GM06990 (cell line): ENCODE results near the gene C16orf95.
"Not testable (repeated sequence)": the region's sequence is repeated elsewhere in the genome, so short reads cannot be mapped to it uniquely, and the experiment has no call there.

Source experiments
- DNase-seq: peaks from one replicate; pipeline ENCODE4 v3.0.0-alpha.2; 2011; ENCODE audit not compliant: insufficient read length; ENCODE audit errors: extremely low read depth
- H3K27me3 ChIP-seq: replicated peaks from 2 replicates; pipeline ENCODE4 v1.6.0; 2011; ENCODE audit warnings: low read length; ENCODE audit not compliant: control insufficient read depth, insufficient read depth
- H3K36me3 ChIP-seq: 2 replicates; pipeline ENCODE4 v1.5.1; 2011; ENCODE audit warnings: low read length; ENCODE audit not compliant: control insufficient read depth, insufficient read depth
- H3K4me3 ChIP-seq: replicated peaks from 2 replicates; pipeline ENCODE4 v1.5.1; 2011; ENCODE audit warnings: low read depth, mild to moderate bottlenecking, control low read depth, low read length
- CTCF ChIP-seq: IDR thresholded peaks from 2 replicates; pipeline ENCODE4 v1.5.1; 2011; ENCODE audit warnings: low read length, control low read depth, mild to moderate bottlenecking, inconsistent platforms; ENCODE audit not compliant: insufficient read depth, poor library complexity, severe bottlenecking

Gene C16orf95

GRCh38 chr16:87344165-87344930 lies 27.2 kb upstream of the C16orf95 start:
- peaks cover 20% of the 10 kb centered on the region for H3K36me3 ChIP-seq
- no peak overlapping the region for H3K4me3 ChIP-seq
- no peak for DNase-seq
- H3K27me3 ChIP-seq = no peaks in the 10 kb centered on the region
- TF ChIP-seq CTCF = no peak

- TF ChIP-seq CTCF = no peak
- peaks cover 23% of the 10 kb centered on the region for H3K36me3 ChIP-seq
- DNase-seq = no peak
- H3K27me3 ChIP-seq = no peaks in the 10 kb centered on the region
- H3K4me3 ChIP-seq = no peak overlapping the region
These were observed 26.5 kb upstream of the C16orf95 start for GRCh38 chr16:87343753-87344050.

GRCh38 chr16:87342978-87343752 lies 26.0 kb upstream of the C16orf95 start:
- DNase-seq = no peak

GRCh38 chr16:87342504-87342903 lies 25.3 kb upstream of the C16orf95 start:
- Histone ChIP-seq H3K36me3 (peaks cover 23% of the 10 kb centered on the region), H3K4me3 (no peak overlapping the region), H3K27me3 (no peaks in the 10 kb centered on the region)
- TF ChIP-seq CTCF = no peak
- DNase-seq = no peak

More at GRCh38 chr16:87342978-87343752, 26.0 kb upstream of the C16orf95 start:
- H3K36me3 ChIP-seq = peaks cover 23% of the 10 kb centered on the region
- no peak overlapping the region for H3K4me3 ChIP-seq
- TF ChIP-seq CTCF = no peak
- H3K27me3 ChIP-seq = no peaks in the 10 kb centered on the region

GRCh38 chr16:87340198-87340597 lies 23.0 kb upstream of the C16orf95 start:
- DNase-seq = no peak
- no peaks in the 10 kb centered on the region for H3K27me3 ChIP-seq
- no peak for TF ChIP-seq CTCF
- no peak overlapping the region for H3K4me3 ChIP-seq
- peaks cover 21% of the 10 kb centered on the region for H3K36me3 ChIP-seq

- not testable (repeated sequence) for H3K4me3 ChIP-seq, H3K27me3 ChIP-seq, DNase-seq
- H3K36me3 ChIP-seq = peaks cover 23% of the 10 kb centered on the region
These were observed 22.5 kb upstream of the C16orf95 start for GRCh38 chr16:87339724-87340105.
